ENCODE measurements around the gene BRAT1.

DNA sequence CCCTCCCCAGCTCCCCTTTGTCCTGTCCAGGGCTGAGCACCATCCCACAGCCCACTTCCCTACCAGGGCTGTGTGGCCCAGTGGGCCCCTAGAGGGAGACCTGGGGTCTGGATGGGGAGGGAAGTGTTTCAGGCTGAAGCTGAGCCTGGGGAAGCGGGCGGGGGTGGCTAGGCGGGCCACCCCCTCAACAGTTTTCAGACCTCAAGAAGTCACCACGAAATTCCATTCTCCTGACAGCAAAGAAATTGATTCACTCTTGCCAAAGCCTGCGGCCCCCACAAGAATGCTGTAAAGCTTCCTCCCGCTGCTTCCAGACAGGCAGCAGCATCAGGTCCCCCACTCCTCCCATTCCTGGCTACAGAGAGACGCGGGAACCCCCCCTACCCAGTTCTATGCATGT lies 38.3 kb downstream of the BRAT1 start:
- TF ChIP-seq, protein P1, sequence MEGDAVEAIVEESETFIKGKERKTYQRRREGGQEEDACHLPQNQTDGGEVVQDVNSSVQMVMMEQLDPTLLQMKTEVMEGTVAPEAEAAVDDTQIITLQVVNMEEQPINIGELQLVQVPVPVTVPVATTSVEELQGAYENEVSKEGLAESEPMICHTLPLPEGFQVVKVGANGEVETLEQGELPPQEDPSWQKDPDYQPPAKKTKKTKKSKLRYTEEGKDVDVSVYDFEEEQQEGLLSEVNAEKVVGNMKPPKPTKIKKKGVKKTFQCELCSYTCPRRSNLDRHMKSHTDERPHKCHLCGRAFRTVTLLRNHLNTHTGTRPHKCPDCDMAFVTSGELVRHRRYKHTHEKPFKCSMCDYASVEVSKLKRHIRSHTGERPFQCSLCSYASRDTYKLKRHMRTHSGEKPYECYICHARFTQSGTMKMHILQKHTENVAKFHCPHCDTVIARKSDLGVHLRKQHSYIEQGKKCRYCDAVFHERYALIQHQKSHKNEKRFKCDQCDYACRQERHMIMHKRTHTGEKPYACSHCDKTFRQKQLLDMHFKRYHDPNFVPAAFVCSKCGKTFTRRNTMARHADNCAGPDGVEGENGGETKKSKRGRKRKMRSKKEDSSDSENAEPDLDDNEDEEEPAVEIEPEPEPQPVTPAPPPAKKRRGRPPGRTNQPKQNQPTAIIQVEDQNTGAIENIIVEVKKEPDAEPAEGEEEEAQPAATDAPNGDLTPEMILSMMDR (conservative IDR thresholded peaks at IDR 0.05) = no peak
- no peak for TF ChIP-seq ZFX (IDR thresholded peaks at IDR 0.05)
